Mesendoderm (in vitro differentiated cells): ENCODE measurements around the gene DMRT1.

Source experiments
- DNase-seq: peaks from one replicate; pipeline ENCODE4 v3.0.0; 2013
- H2AK5ac ChIP-seq: 2 replicates; pipeline ENCODE4 v1.6.1; 2013; ENCODE audit warnings: low read length, inconsistent platforms
- H2BK120ac ChIP-seq: 2 replicates; pipeline ENCODE4 v1.6.1; 2013; ENCODE audit warnings: low read depth, mild to moderate bottlenecking, low read length, moderate library complexity, mixed read lengths
- H2BK15ac ChIP-seq: replicated peaks from 2 replicates; pipeline ENCODE4 v1.6.1; 2013; ENCODE audit warnings: low read depth, mild to moderate bottlenecking, moderate library complexity
- H2BK5ac ChIP-seq: 2 replicates; pipeline ENCODE4 v1.6.1; 2013; ENCODE audit warnings: low read length, inconsistent platforms
- H3K18ac ChIP-seq: 2 replicates; pipeline ENCODE4 v1.6.1; 2013; ENCODE audit warnings: mild to moderate bottlenecking, low read length, mixed read lengths
- H3K23ac ChIP-seq: one replicate; pipeline ENCODE4 v1.6.1; 2013; ENCODE audit warnings: low read length
- H3K27ac ChIP-seq: 2 replicates; pipeline ENCODE4 v1.5.1; 2013; ENCODE audit warnings: low read depth, mild to moderate bottlenecking, inconsistent platforms, low read length, moderate library complexity
- H3K27me3 ChIP-seq: 2 replicates; pipeline ENCODE4 v1.6.1; 2013; ENCODE audit warnings: low read length, control low read depth, mild to moderate bottlenecking, inconsistent platforms; ENCODE audit not compliant: insufficient read depth, poor library complexity
- H3K36me3 ChIP-seq: 2 replicates; pipeline ENCODE4 v1.6.1; 2013; ENCODE audit warnings: low read length, inconsistent platforms; ENCODE audit not compliant: control insufficient read depth, insufficient read depth
- H3K4ac ChIP-seq: one replicate; pipeline ENCODE4 v1.6.1; 2013; ENCODE audit warnings: low read depth, mild to moderate bottlenecking, low read length, moderate library complexity
- H3K4me1 ChIP-seq: 2 replicates; pipeline ENCODE4 v1.6.1; 2013; ENCODE audit warnings: low read depth, low read length, inconsistent platforms; ENCODE audit not compliant: control insufficient read depth
- H3K4me2 ChIP-seq: 2 replicates; pipeline ENCODE4 v1.6.1; 2013; ENCODE audit warnings: low read length
- H3K4me3 ChIP-seq: 2 replicates; pipeline ENCODE4 v1.5.1; 2013; ENCODE audit warnings: mild to moderate bottlenecking, low read length
- H3K56ac ChIP-seq: one replicate; pipeline ENCODE4 v1.6.1; 2013; ENCODE audit warnings: low read length
- H3K79me1 ChIP-seq: 2 replicates; pipeline ENCODE4 v1.6.1; 2013; ENCODE audit warnings: low read length, inconsistent platforms
- H3K79me2 ChIP-seq: 2 replicates; pipeline ENCODE4 v1.6.1; 2013; ENCODE audit warnings: mild to moderate bottlenecking, low read length; ENCODE audit not compliant: control insufficient read depth, insufficient read depth
- H3K9ac ChIP-seq: 2 replicates; pipeline ENCODE4 v1.6.1; 2013; ENCODE audit warnings: low read length, inconsistent platforms
- H4K5ac ChIP-seq: one replicate; pipeline ENCODE4 v1.6.1; 2013; ENCODE audit warnings: low read length
- H4K8ac ChIP-seq: one replicate; pipeline ENCODE4 v1.6.1; 2013; ENCODE audit warnings: low read depth, mild to moderate bottlenecking, control low read depth, low read length, moderate library complexity
- WGBS: extraction: QIAGEN DNeasy Blood & Tissue Kit; methylation state at CpG from one replicate; pipeline ENCODE4 v1.1.7; 2013; ENCODE audit warnings: low lambda C conversion rate, missing lambda C conversion rate; ENCODE audit not compliant: insufficient coverage; ENCODE audit errors: extremely low coverage; 5-methylcytosine and 5-hydroxymethylcytosine counted together

Gene DMRT1

GRCh38 chr9:974031-974995 lies 132.8 kb downstream of the DMRT1 start:
- Histone ChIP-seq H2BK5ac (no peak overlapping the region), H3K36me3 (no peaks in the 10 kb centered on the region), H3K4ac (no peak overlapping the region), H3K23ac (no peak overlapping the region), H3K27ac (no peak overlapping the region), H3K9ac (no peak overlapping the region), H3K27me3 (peaks cover 67% of the 10 kb centered on the region), H4K8ac (no peak overlapping the region), H3K56ac (no peak overlapping the region), H3K18ac (no peak overlapping the region), H2BK120ac (no peak overlapping the region), H2BK15ac (no peak overlapping the region), H2AK5ac (no peak overlapping the region), H3K4me1 (peaks cover 4% of the 10 kb centered on the region), H3K4me2 (no peak overlapping the region), H3K79me2 (no peaks in the 10 kb centered on the region), H3K4me3 (no peak overlapping the region), H4K5ac (no peak overlapping the region), H3K79me1 (no peaks in the 10 kb centered on the region)
- DNase-seq = no peak
- no CpG with 5 or more reads among the region's 29 CpGs for WGBS

- H3K9ac ChIP-seq = no peak overlapping the region
- H2BK120ac ChIP-seq = no peak overlapping the region
- no peak overlapping the region for H3K4ac ChIP-seq
- H3K56ac ChIP-seq = no peak overlapping the region
- no peak overlapping the region for H3K4me3 ChIP-seq
- H3K36me3 ChIP-seq = no peaks in the 10 kb centered on the region
- no peaks in the 10 kb centered on the region for H3K79me2 ChIP-seq
- H2BK5ac ChIP-seq = no peak overlapping the region
- DNase-seq = peak; percentile 46
- no CpG with 5 or more reads among the region's 24 CpGs for WGBS
- no peak overlapping the region for H3K27ac ChIP-seq
- no peak overlapping the region for H4K5ac ChIP-seq
- no peak overlapping the region for H2AK5ac ChIP-seq
- no peak overlapping the region for H2BK15ac ChIP-seq
- H3K18ac ChIP-seq = no peak overlapping the region
- peaks cover 4% of the 10 kb centered on the region for H3K4me1 ChIP-seq
- no peak overlapping the region for H3K4me2 ChIP-seq
- H3K79me1 ChIP-seq = no peaks in the 10 kb centered on the region
- H4K8ac ChIP-seq = no peak overlapping the region
- peaks cover 69% of the 10 kb centered on the region for H3K27me3 ChIP-seq
- no peak overlapping the region for H3K23ac ChIP-seq
Observed at GRCh38 chr9:974996-975739, 133.7 kb downstream of the DMRT1 start.

GRCh38 chr9:975740-976257 lies 134.3 kb downstream of the DMRT1 start:
- Histone ChIP-seq H3K23ac (no peak overlapping the region), H4K8ac (no peak overlapping the region), H3K4me1 (peaks cover 2% of the 10 kb centered on the region), H3K27me3 (peaks cover 70% of the 10 kb centered on the region), H3K79me1 (no peaks in the 10 kb centered on the region), H3K36me3 (no peaks in the 10 kb centered on the region), H2BK120ac (no peak overlapping the region), H3K9ac (no peak overlapping the region), H2BK5ac (no peak overlapping the region), H2BK15ac (no peak overlapping the region), H3K4me2 (peak overlapping the region; percentile 52), H3K4me3 (no peak overlapping the region), H3K56ac (peak overlapping the region; percentile 5), H3K79me2 (no peaks in the 10 kb centered on the region), H3K4ac (no peak overlapping the region), H4K5ac (no peak overlapping the region), H2AK5ac (no peak overlapping the region), H3K27ac (no peak overlapping the region), H3K18ac (no peak overlapping the region)
- DNase-seq = no peak
- WGBS = no CpG with 5 or more reads among the region's 23 CpGs

- no peaks in the 10 kb centered on the region for H3K4me1 ChIP-seq
- no peak within 1 kb of the TSS for H4K5ac ChIP-seq
- no peaks in the 10 kb centered on the region for H3K36me3 ChIP-seq
- H3K4me3 ChIP-seq = no peak within 1 kb of the TSS
- no peaks in the 10 kb centered on the region for H3K79me1 ChIP-seq
- peak within 1 kb of the TSS; percentile 5 for H3K56ac ChIP-seq
- H3K27me3 ChIP-seq = peaks cover 73% of the 10 kb centered on the region
- no peak within 1 kb of the TSS for H4K8ac ChIP-seq
- no peak within 1 kb of the TSS for H2BK5ac ChIP-seq
- H2BK120ac ChIP-seq = no peak within 1 kb of the TSS
- no peak within 1 kb of the TSS for H2BK15ac ChIP-seq
- WGBS = no CpG with 5 or more reads among the region's 70 CpGs
- peak within 1 kb of the TSS; percentile 55 for H3K4me2 ChIP-seq
- H3K23ac ChIP-seq = no peak within 1 kb of the TSS
- no peak within 1 kb of the TSS for H3K27ac ChIP-seq
- H3K18ac ChIP-seq = no peak within 1 kb of the TSS
- H3K9ac ChIP-seq = peak within 1 kb of the TSS; percentile 6
- H2AK5ac ChIP-seq = no peak within 1 kb of the TSS
- no peaks in the 10 kb centered on the region for H3K79me2 ChIP-seq
- peak; percentile 79 for DNase-seq
- no peak within 1 kb of the TSS for H3K4ac ChIP-seq
Observed at GRCh38 chr9:976258-976942, 134.9 kb downstream of the DMRT1 start, which contains the start of gene DMRT3. TSS of gene DMRT3 (plus strand) at chr9:976655. CDS start at chr9:977002, 347 bp downstream.

- no peak overlapping the region for H3K56ac ChIP-seq
- no peaks in the 10 kb centered on the region for H3K79me1 ChIP-seq
- no peak overlapping the region for H3K18ac ChIP-seq
- H3K4me2 ChIP-seq = peak overlapping the region; percentile 55
- no peak overlapping the region for H2AK5ac ChIP-seq
- no peaks in the 10 kb centered on the region for H3K4me1 ChIP-seq
- no peak overlapping the region for H3K27ac ChIP-seq
- peaks cover 79% of the 10 kb centered on the region for H3K27me3 ChIP-seq
- WGBS = no CpG with 5 or more reads among the region's 92 CpGs
- H4K8ac ChIP-seq = no peak overlapping the region
- H3K79me2 ChIP-seq = no peaks in the 10 kb centered on the region
- H4K5ac ChIP-seq = no peak overlapping the region
- no peaks in the 10 kb centered on the region for H3K36me3 ChIP-seq
- peak overlapping the region; percentile 6 for H3K9ac ChIP-seq
- H3K23ac ChIP-seq = no peak overlapping the region
- DNase-seq = peak; percentile 65
- H2BK5ac ChIP-seq = no peak overlapping the region
- H3K4ac ChIP-seq = no peak overlapping the region
- no peak overlapping the region for H2BK120ac ChIP-seq
- no peak overlapping the region for H3K4me3 ChIP-seq
- no peak overlapping the region for H2BK15ac ChIP-seq
Observed at GRCh38 chr9:976943-977837, 135.7 kb downstream of the DMRT1 start.
